ENCODE results near the gene AHCYL2.
"Not testable (repeated sequence)": the region's sequence is repeated elsewhere in the genome, so short reads cannot be mapped to it uniquely, and the experiment has no call there.

The AHCYL2 gene

DNA sequence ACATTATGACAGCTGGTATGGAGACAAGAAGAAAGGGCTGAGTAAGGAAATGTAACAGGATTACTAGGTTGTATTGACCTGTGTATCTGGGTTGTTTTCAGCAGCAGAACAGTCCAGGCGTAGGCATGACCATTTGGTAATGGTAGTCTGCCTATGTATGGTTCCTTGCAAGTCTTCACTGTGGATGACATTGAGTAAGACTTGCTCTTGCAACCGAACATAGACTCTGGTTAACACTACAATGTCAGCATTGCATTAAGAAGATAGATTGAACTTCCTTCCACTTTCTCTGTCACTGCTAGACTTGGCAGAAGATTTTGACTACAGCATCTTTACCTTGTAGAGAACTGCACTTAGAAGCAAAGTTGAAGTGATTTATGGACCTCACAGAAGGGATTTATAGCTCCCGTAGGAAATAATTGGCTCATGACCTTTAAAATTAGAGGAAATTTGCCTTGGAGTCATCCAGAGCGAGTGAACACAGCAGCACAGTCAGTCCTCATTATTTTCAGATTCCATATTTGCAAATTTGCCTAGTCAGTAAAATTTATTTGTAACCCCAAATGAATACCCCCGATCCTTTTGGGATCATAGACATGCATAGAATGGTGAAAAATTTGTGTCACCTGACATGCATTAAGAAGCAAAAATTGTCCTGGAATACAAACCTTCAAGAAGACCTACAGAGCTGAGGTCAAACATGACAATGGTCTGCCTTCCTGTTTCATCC is 129.8 kb downstream of the AHCYL2 start:
- DNase-seq: no peak

DNA sequence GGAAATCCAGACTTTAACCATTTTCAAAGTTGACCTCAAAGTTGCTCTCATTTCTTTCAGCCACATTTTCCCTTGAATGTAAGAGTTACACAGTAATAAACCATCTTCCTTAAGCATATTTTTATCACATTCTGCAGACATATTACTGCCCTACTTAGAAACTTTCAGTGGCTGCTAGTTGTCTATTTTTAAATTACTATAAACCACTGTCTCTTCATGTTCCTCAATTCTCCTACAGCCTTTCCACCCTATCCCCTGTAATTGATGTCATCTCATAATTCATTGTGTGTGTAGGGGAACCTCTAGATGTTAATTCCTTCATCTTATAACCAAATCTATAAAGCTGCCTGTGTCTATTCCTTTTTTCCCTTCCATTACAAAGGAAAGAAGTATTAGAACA is 131.3 kb downstream of the AHCYL2 start:
- no peak for DNase-seq

- no peak for DNase-seq
Measured at GRCh38 chr7:129359176-129359575, 134.3 kb downstream of the AHCYL2 start.

DNA sequence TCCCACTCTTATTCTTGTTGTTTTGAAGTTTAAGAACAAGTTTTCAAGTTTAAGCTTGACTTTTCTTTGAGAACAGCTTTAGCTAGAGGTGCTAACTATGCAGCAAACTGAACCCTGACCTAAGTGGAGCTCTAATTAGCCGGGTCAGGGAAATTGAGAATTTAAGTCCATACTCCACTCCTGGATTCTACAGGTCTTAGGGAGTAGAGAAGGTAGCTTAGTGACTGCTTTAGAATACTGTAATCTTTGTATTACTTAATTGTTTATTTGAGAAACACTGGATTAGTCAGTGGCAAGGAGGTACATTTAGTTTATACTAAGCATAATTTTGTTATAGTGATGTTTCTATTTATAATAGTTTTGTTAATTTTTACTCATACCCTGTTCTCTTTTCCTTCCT is 134.8 kb downstream of the AHCYL2 start:
- no peak for DNase-seq

DNA sequence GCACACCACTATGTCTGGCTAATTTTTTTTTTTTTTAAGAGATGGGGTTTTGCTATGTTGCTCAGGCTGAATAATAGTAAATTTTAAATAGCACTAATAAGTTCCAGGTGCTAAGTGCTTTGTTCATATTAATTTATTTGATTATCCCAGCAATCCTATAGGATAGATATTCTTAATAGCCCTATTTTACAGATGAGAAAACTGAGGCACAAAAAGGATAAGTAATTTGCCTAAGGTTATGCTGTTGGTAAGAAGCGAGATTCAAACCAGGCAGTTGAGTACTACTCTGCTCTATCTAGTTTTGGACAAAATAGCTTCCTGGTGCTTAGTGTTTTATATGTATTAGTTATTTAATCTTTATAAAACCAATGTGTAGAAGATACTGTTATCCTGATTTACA is 136.9 kb downstream of the AHCYL2 start:
- no peak for DNase-seq

DNA sequence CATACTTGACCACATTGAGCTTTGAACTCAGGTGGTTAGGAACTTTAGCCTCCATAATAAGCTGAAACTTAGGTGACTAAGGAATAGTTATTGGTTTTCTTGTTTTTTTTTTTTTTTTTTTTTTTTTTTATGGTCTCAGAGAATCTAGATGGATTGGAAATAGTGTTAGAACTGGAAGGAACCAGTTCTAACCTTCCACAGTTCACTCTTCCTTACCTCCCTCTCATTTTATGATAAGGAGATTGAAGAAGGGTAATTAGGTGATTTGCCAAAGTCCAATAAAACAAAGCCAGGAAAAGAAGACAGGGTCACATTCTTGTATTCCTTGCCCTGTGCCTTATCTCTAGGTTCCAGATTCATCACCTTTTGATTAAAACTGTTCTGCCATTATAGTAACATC is 137.7 kb downstream of the AHCYL2 start:
- no peak for DNase-seq

DNA sequence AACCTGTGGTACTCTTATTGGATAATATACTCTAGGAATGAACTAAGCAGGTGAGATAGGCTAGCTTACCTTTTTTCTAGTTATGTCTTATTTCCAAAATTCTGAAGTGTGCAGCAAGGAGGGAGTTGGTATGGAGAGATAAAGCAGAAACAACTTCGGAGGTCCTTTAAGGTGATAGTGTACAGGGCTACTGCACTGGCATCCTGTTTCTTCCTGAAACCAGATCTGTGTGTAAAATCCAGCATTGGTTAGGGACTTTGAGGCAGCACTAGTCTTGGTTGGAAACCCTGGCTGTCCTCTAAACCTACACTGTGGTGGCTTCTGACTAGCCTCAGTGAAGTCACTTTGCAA is 142.5 kb downstream of the AHCYL2 start:
- no peak for DNase-seq

GRCh38 chr7:129367700-129368388 is 143.0 kb downstream of the AHCYL2 start:
- peak; percentile 69 for DNase-seq

DNA sequence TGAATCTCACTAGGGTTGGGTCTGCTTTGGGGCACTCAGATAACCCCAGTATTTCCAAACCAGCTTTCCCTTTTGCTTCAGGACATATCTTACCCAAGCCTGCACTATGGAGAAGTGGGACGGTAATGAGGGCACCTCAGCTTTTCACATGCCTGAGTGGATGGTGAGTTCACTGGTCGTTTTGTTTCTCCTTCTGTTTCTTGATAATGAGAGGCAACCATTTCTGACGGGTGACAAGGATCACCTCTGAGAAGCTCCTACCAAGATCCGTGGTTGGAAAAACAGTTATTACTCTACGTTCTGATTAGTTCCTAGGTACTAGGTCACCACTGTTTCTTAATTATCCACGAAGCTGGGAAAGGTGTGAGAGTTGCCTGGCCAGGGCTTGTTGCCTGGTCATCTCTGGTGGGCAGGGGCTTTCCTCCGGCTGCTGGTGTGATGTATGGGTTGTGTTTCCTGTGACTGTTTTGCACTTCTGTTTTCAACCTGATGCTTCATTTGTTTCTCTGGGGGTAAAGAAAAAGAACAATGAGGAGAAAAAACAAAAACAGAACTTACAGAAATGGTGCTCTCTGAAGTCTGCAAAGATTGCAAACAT is 143.7 kb downstream of the AHCYL2 start:
- DNase-seq: no peak

DNA sequence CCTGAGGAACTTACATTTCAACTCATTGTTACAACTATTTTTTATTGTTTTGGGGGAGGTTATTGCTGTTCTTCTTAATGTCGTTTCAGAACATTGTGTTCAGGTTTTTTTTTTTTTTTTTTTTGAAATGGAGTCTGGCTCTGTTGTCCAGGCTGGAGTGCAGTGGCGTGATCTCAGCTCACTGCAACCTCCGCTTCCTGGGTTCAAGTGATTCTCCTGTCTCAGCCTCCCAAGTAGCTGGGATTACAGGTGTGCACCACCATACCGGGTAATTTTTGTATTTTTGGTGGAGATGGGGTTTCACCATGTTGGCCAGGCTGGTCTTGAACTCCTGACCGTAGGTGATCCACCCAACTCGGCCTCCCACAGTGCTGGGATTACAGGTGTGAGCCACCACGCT is 144.6 kb downstream of the AHCYL2 start:
- DNase-seq: not testable (repeated sequence)

DNA sequence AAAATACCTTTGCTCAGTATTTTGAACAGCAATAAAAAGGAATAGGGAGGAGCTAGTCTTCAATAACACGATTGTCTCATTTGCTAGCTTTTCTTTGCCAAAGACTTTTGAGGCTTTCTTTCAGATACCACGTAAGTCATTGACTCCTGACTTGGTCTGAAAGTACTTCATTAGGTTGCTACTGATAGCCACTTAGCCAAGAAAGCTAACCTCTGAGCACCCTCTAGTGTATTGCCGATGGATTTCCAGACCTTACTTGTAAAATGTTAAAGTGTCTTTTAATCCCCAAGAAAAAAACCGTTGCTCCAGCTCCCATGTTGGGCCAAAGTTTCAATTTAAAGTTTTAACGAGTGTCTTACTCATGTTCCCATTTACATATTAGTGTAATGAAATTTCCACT is 146.0 kb downstream of the AHCYL2 start:
- no peak for DNase-seq

- no peak for DNase-seq
Measured at GRCh38 chr7:129371487-129371886, 146.7 kb downstream of the AHCYL2 start.

DNA sequence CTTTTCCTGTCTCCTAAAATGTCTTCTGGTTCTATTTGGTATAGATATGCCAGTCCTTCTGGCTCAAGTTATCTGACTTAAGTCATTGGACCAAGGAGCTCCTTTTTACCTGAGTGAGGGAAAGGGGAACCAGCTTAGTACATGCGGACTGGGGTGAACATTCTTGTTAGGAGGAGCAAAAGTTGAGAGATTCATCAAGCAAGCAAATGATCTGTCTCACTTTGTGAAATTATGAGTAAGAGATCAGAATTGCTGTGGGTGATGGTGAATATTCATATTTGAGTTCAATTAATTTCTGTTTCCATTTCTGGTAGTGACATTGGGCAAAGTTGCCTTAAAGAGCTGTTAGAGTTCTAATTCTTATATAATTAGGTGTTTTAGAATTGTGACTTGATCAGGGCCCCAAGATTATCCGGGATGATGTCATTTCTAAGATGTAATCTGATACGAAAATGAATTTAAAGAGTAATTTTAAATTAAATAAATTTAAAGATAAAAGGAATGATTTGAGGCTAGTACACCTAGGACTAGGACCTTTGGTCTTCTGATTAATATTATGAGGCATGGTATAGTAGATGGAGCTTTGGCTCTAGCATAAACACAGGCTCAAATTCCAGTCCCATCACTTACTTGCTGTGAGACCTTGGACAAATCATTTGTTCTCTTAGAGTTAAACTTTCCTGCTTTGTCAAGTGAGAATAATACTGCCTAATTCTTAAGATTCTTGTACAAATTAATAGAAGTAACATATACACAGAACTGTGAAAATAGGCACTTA is 149.0 kb downstream of the AHCYL2 start:
- DNase-seq: no peak

GRCh38 chr7:129375141-129375938 is 150.5 kb downstream of the AHCYL2 start:
- no peak for DNase-seq

DNA sequence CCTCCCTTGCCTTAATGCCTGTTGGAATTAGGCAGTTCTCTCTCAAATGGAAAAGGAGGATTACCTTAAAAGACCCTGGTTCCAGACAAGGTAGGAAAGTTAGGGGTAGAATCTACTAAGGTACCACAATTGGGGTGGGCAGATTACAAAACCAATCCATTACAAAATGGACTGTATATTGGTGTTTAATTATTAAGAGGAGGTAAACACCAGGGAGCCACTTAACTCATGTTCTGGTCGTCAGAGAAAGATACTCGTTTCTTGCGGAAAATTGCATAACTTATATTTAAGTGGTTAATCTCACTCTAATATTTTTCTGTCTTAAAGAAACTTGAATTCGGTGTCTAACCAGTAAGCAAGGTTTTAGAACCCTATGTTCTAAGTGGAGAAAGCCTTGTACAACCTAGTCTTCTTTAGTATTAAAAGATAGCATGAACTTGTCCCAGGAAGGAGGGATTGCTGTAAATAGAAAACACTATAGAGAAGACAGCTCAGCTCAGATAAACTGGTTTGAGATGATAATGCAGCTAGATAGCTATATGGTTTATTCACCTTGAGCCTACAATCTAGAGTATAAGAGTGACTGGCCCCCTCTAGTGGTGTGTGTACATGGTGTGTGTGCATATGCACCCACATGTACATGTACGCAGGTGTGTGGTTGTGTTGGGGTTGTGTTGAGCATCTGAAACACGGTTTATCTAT is 151.4 kb downstream of the AHCYL2 start:
- DNase-seq: peak; percentile 55

DNA sequence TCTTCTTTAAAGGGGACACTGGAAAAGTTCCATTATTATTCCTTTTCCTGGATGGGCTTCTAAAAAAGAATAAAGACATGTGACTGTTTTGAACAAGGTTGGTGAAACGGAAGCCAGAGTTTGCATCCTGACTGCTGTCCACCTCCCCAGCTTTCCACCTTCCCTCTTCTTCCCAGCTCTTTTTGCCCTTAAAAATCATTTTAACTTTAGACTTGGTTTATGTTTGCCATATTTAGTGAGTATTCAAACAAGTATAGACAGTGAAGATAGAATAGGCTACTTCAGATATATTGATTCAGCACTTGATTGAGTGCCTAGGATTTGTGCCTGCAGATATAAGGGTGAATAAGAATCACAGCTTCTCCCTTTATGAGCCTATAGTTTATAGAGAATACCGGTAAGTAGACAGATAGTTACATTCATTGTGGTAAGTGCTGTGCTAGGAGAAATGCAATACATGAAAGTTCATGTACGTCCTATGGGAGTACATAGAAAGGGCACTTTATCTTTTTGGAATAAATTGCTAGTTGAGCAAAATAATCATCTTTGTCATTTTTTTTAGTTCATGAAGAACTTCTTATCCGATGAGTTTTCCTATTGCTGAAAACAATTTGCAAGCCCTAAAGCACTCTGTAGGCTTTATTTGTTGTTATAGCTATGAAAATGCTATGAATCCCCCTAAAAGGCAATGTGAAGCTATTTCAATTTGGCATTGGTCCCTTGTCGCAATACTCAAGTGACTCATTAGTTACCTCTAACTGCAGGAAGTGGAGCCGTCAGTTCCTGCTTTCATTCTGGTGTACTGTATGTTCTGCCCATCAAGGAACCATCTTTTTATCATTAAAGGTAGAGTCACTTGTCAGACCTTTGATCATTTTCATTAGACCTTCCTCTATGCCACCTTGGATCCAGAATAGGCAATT is 152.2 kb downstream of the AHCYL2 start:
- no peak for DNase-seq

GRCh38 chr7:129381710-129382484 is 157.1 kb downstream of the AHCYL2 start:
- DNase-seq: no peak

- DNase-seq: no peak
Measured at GRCh38 chr7:129383542-129384132, 158.8 kb downstream of the AHCYL2 start.

DNA sequence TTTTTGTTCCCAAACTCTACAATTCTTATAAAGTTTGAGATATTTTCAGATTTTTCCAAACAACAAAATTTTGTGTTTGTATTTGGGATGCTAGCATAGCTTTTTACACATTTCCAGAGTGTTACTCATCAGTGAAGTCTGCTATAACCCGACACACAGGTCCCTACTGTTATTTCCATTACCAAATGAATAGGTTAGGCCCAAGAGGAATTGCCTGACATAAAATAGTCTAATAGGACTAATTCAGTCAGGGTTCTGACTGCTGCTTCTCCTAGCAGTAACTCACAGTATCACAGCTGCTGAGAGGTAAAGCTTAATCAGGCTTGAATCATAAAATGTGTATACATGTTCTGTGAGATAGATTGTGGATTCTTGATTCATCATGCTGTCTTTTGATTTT is 160.3 kb downstream of the AHCYL2 start:
- DNase-seq: no peak

- DNase-seq: no peak
Measured at GRCh38 chr7:129385598-129385997, 160.8 kb downstream of the AHCYL2 start.
